Camera-type eye (tissue), 1 donor: ENCODE data around the gene SLC37A4. TPM values are rescaled to one million over a fixed set of nuclear protein-coding genes. Genes with fewer than 3 reads are reported as not detected.

ENCODE experiments used
- total RNA-seq: library from RNA; depleted of rRNA; stranded (reverse); fragments of >200 nt; gene quantifications from one replicate; pipeline ENCODE4 v1.2.3, GENCODE V29; 2014

Gene SLC37A4
- total RNA-seq = 24.0 TPM

DNA sequence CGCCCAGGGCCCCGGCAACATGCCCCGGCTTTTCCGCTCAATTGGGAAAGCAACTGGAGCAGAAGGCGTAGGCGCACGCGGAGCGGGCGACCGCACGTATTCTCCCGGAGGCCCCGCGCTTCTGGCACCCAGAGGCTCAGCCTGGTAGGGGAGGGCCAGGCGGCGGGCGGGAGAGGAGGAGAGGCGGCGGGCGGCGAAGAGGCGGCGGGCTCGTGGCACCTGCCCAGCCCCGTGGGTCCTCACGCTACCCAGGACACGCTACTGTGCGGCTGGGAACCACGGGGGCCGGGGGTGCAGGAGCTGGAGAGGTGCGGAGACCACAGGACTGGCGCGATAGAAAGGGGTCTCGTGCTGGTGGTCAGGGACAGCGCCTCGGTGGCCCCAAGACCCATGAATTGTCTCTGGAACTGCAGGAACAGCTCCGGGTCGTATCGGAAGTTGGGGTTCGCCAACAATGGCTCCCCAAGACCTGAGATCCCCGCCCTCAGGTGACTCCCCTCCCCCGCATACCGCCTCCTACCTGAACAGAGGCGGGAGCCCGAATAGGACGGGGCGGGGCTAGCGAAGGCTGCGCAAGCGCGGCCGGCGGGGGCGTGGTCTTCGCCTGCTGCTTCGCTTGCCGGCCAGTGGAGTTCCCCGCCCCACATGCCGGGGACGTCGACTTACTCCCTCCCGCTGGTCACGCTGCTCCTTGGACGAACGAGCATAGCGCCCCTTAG, at the start of gene SLC37A4:
TSS of gene SLC37A4 (minus strand) at position 549 of the 719 bp plus-strand sequence.

GRCh38 chr11:119067371-119068222, 36.9 kb upstream of the SLC37A4 start, which contains the start of gene VPS11:
Gene VPS11 (plus strand): TSS chr11:119067818. CDS start chr11:119067824, 6 bp downstream.

GRCh38 chr11:119057000-119057769, 26.5 kb upstream of the SLC37A4 start, which contains the start of gene HYOU1:
Gene HYOU1 (minus strand): TSS chr11:119057205. CDS start chr11:119056160, 1,045 bp downstream.

GRCh38 chr11:119018074-119018938, 12.4 kb downstream of the SLC37A4 start, which contains the start of the genes RPS25 and TRAPPC4:
Gene RPS25 (minus strand): TSS chr11:119018343. CDS start chr11:119018284, 59 bp downstream.
Gene TRAPPC4 (plus strand): TSS chr11:119018766. CDS start chr11:119018796, 30 bp downstream.

GRCh38 chr11:118997627-118998387, 32.9 kb downstream of the SLC37A4 start, which contains the start of gene CENATAC:
Gene CENATAC (plus strand): TSS chr11:118998138. CDS start chr11:118998198, 60 bp downstream.

Other genes starting within 250 kb of the SLC37A4 start
- gene DDX6, start 239.7 kb downstream of the SLC37A4 start, total RNA-seq = 293 TPM
- not detected for gene CXCR5, start 147.0 kb downstream of the SLC37A4 start, total RNA-seq
- 24.8 TPM for gene BCL9L, start 105.0 kb downstream of the SLC37A4 start, total RNA-seq
- not detected for gene UPK2, start 74.6 kb downstream of the SLC37A4 start, total RNA-seq
- not detected for gene FOXR1, start 59.1 kb downstream of the SLC37A4 start, total RNA-seq
- 48.5 TPM for gene CENATAC, start 32.7 kb downstream of the SLC37A4 start, total RNA-seq
- gene RPS25, start 12.5 kb downstream of the SLC37A4 start, total RNA-seq = 786 TPM
- gene TRAPPC4, start 12.1 kb downstream of the SLC37A4 start, total RNA-seq = 57.7 TPM
- gene HYOU1, start 26.3 kb upstream of the SLC37A4 start, total RNA-seq = 74.0 TPM
- 36.0 TPM for gene VPS11, start 36.9 kb upstream of the SLC37A4 start, total RNA-seq
- 7.9 TPM for gene HMBS, start 54.0 kb upstream of the SLC37A4 start, total RNA-seq
- 29.1 TPM for gene DPAGT1, start 71.0 kb upstream of the SLC37A4 start, total RNA-seq
- gene C2CD2L, start 76.5 kb upstream of the SLC37A4 start, total RNA-seq = 9.8 TPM
- 24.4 TPM for gene HINFP, start 90.7 kb upstream of the SLC37A4 start, total RNA-seq
- gene ABCG4, start 118.2 kb upstream of the SLC37A4 start, total RNA-seq = 14.6 TPM
- gene NLRX1, start 137.8 kb upstream of the SLC37A4 start, total RNA-seq = 24.0 TPM
- 0.44 TPM for gene NHERF4, start 154.6 kb upstream of the SLC37A4 start, total RNA-seq
- gene CBL, start 175.5 kb upstream of the SLC37A4 start, total RNA-seq = 23.1 TPM